PFSK-1 (cell line): Measurements from ENCODE around the gene PLEKHM3.

ENCODE experiments used
- POLR2AphosphoS5 ChIP-seq: IDR thresholded peaks from 2 replicates; pipeline ENCODE4 v1.6.1; 2012; ENCODE audit warnings: low read depth, mild to moderate bottlenecking, control low read depth, low read length, moderate library complexity
- TAF1 ChIP-seq: IDR thresholded peaks from 2 replicates; pipeline ENCODE4 v1.6.1; 2012; ENCODE audit warnings: low read length, control low read depth, borderline replicate concordance; ENCODE audit not compliant: insufficient read depth

DNA sequence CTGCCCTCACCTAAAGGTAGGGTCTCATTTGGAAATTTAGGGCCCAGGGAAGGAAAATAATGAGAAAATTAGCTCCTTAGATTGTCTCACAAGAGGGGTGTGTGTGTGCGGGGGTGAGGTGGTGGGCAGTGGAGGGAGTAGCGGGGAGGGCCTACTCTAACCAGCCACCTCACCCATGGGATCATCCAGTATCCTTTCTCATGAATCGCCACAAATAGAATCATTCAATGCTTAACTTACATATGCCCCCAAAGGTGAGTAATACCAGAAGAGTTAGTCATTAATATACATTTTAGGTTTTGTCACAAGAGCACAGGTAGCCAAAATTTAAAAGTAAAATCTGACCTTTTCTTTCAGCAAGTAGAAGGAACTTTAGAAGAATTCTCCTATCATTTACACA lies 122.1 kb downstream of the PLEKHM3 start:
- TF ChIP-seq POLR2AphosphoS5 (no peak), TAF1 (no peak)
